ENCODE data around the gene WDR72. TPM values are rescaled to one million over a fixed set of nuclear protein-coding genes. Genes with fewer than 3 reads are reported as not detected.

Gene WDR72
- polyA plus RNA-seq, 1 of the 3 experiments (the other 2 are of a cell fraction): 0.02 TPM

- H3K79me2 ChIP-seq (ENCODE audit: insufficient read depth): no peaks in the 10 kb centered on the region
- no peaks in the 10 kb centered on the region for H4K20me1 ChIP-seq (ENCODE audit: insufficient read depth)
- no peaks in the 10 kb centered on the region for H3K9me3 ChIP-seq
- ChIA-PET POLR2A (no interaction called here), CTCF (no interaction called here)
- WGBS (ENCODE audit: low lambda C conversion rate): 4% methylated on average over 9 of the region's 9 CpGs
- no peak overlapping the region for H3K4me3 ChIP-seq (ENCODE audit: low read depth in 2 of 2, low read length in 1 of 2)
- H3K9me2 ChIP-seq: no peaks in the 10 kb centered on the region
- H3K36me3 ChIP-seq (replicated peaks in 1 of 2; ENCODE audit: control insufficient read depth in 1 of 2, insufficient read depth in 2 of 2, low read length in 1 of 2): no peaks in the 10 kb centered on the region
- H3K4me1 ChIP-seq (ENCODE audit: control insufficient read depth in 1 of 2, insufficient read depth in 2 of 2, low read depth in 1 of 2, low read length in 1 of 2): no peaks in the 10 kb centered on the region
- no peaks in the 10 kb centered on the region for H3F3A ChIP-seq (replicated peaks; ENCODE audit: insufficient read depth)
- no peak for TF ChIP-seq MAX (IDR thresholded peaks at IDR 0.05; ENCODE audit: low read depth)
- TF ChIP-seq FOSL2 (IDR thresholded peaks at IDR 0.05; ENCODE audit: borderline replicate concordance, low read depth): no peak
- TF ChIP-seq TAF1 (IDR thresholded peaks at IDR 0.05; ENCODE audit: borderline replicate concordance, low read depth, low read length): no peak
- no peak for TF ChIP-seq YY1 (IDR thresholded peaks at IDR 0.05; ENCODE audit: low read depth)
- no peak for TF ChIP-seq EZH2phosphoT487 (IDR thresholded peaks at IDR 0.05; ENCODE audit: borderline replicate concordance, low read depth)
- TF ChIP-seq GABPA (IDR thresholded peaks at IDR 0.05; ENCODE audit: low read depth): no peak
- TF ChIP-seq EP300 (IDR thresholded peaks at IDR 0.05; ENCODE audit: borderline replicate concordance in 1 of 2, low read depth in 1 of 2, low read length in 1 of 2): no peak
- no peak overlapping the region for H3K9ac ChIP-seq
- no peak overlapping the region for H3K4me2 ChIP-seq
- no peak overlapping the region for H3K27ac ChIP-seq (ENCODE audit: low read depth in 2 of 2, low read length in 1 of 2)
- DNase-seq: no peak
- H3K27me3 ChIP-seq (ENCODE audit: insufficient read depth): no peaks in the 10 kb centered on the region
- H2AFZ ChIP-seq (ENCODE audit: low read depth): no peak overlapping the region
These were observed 32.1 kb upstream of the WDR72 start for GRCh38 chr15:53791581-53791980.

- Histone ChIP-seq H3K27me3 (ENCODE audit: insufficient read depth) (no peaks in the 10 kb centered on the region), H4K20me1 (ENCODE audit: insufficient read depth) (no peaks in the 10 kb centered on the region), H3K9me3 (no peaks in the 10 kb centered on the region), H3K4me1 (ENCODE audit: control insufficient read depth in 1 of 2, insufficient read depth in 2 of 2, low read depth in 1 of 2, low read length in 1 of 2) (no peaks in the 10 kb centered on the region), H3K4me2 (no peak overlapping the region), H3K27ac (ENCODE audit: low read depth in 2 of 2, low read length in 1 of 2) (no peak overlapping the region), H3K4me3 (ENCODE audit: low read depth in 2 of 2, low read length in 1 of 2) (no peak overlapping the region), H3K79me2 (ENCODE audit: insufficient read depth) (no peaks in the 10 kb centered on the region), H2AFZ (ENCODE audit: low read depth) (no peak overlapping the region), H3F3A (replicated peaks; ENCODE audit: insufficient read depth) (no peaks in the 10 kb centered on the region), H3K9me2 (no peaks in the 10 kb centered on the region), H3K36me3 (replicated peaks in 1 of 2; ENCODE audit: control insufficient read depth in 1 of 2, insufficient read depth in 2 of 2, low read length in 1 of 2) (no peaks in the 10 kb centered on the region), H3K9ac (no peak overlapping the region)
- TF ChIP-seq ZBTB33 (IDR thresholded peaks at IDR 0.05; ENCODE audit: borderline replicate concordance, low read depth): no peak
- no peak for TF ChIP-seq NRF1 (IDR thresholded peaks at IDR 0.05; ENCODE audit: low read depth, low read length)
- no peak for TF ChIP-seq USF1 (IDR thresholded peaks at IDR 0.05; ENCODE audit: borderline replicate concordance, low read depth)
- TF ChIP-seq FOXM1 (IDR thresholded peaks at IDR 0.05; ENCODE audit: low read depth): no peak
- no peak for TF ChIP-seq SMC3 (IDR thresholded peaks at IDR 0.05; ENCODE audit: low read depth, low read length)
- TF ChIP-seq TCF12 (IDR thresholded peaks at IDR 0.05): no peak
- TF ChIP-seq IRF3 (IDR thresholded peaks at IDR 0.05; ENCODE audit: low read depth, low read length): no peak
- no peak for TF ChIP-seq POLR2AphosphoS5 (IDR thresholded peaks at IDR 0.05; ENCODE audit: low read depth, low read length)
- TF ChIP-seq SIN3A (IDR thresholded peaks at IDR 0.05; ENCODE audit: borderline replicate concordance, low read depth, low read length): no peak
- no peak for TF ChIP-seq MEF2A (IDR thresholded peaks at IDR 0.05; ENCODE audit: borderline replicate concordance, low read depth)
- no peak for TF ChIP-seq NFIC (IDR thresholded peaks at IDR 0.05; ENCODE audit: borderline replicate concordance)
- no peak for TF ChIP-seq GABPA (IDR thresholded peaks at IDR 0.05; ENCODE audit: low read depth)
- no peak for TF ChIP-seq RXRA (IDR thresholded peaks at IDR 0.05; ENCODE audit: borderline replicate concordance, low read depth)
- ChIA-PET POLR2A (no interaction called here), CTCF (no interaction called here)
- no peak for DNase-seq
- 0% methylated on average over 2 of the region's 2 CpGs for WGBS (ENCODE audit: low lambda C conversion rate)
These were observed 30.4 kb upstream of the WDR72 start for GRCh38 chr15:53789654-53790375.
